Measurements from ENCODE around the gene SAMD4B.
A peak's percentile ranks its signal among the peaks of the same experiment; 100 is the strongest.

The SAMD4B gene

DNA sequence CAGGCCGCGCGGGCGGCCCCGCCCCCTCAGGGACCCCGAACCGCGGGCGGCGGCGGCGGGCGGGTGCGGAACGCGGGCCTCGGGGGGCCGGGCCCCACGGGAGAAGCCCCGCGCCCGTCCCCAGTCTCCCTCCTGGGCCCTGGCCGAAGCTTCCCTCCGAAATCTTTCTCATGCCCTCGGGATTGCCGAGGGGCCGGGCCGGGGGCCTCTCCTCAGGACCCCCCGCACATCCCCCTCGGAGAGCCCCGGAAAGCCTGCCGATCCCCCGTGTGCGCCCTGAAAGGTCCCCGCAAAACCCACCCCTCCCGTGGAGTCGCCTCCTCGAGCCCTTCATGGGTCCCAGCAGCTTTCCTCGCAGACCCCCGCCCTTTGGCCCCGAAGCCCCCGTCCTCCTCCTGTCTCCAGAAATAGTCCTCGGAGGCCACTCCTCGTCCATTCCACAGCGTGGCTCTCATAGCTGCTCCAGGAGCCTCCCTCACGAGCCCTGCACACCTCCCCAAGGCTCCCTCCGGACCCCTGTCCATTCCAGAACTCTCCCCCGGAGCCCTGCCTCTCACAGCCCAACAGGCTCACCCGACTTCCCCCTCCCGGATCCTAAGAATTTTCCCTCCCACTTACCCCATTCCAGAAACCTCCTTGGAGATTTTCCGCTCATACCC is 555 bp downstream of the SAMD4B start:
- no peak for DNase-seq (ENCODE audit: low read depth)
- TF ChIP-seq, protein P1, sequence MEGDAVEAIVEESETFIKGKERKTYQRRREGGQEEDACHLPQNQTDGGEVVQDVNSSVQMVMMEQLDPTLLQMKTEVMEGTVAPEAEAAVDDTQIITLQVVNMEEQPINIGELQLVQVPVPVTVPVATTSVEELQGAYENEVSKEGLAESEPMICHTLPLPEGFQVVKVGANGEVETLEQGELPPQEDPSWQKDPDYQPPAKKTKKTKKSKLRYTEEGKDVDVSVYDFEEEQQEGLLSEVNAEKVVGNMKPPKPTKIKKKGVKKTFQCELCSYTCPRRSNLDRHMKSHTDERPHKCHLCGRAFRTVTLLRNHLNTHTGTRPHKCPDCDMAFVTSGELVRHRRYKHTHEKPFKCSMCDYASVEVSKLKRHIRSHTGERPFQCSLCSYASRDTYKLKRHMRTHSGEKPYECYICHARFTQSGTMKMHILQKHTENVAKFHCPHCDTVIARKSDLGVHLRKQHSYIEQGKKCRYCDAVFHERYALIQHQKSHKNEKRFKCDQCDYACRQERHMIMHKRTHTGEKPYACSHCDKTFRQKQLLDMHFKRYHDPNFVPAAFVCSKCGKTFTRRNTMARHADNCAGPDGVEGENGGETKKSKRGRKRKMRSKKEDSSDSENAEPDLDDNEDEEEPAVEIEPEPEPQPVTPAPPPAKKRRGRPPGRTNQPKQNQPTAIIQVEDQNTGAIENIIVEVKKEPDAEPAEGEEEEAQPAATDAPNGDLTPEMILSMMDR (conservative IDR thresholded peaks at IDR 0.05; ENCODE audit: control insufficient read depth, insufficient read depth, low read depth, low read length) = no peak
- peak overlapping the region; percentile 76 for H3K4me3 ChIP-seq (ENCODE audit: control insufficient read depth, low read depth, low read length)

DNA sequence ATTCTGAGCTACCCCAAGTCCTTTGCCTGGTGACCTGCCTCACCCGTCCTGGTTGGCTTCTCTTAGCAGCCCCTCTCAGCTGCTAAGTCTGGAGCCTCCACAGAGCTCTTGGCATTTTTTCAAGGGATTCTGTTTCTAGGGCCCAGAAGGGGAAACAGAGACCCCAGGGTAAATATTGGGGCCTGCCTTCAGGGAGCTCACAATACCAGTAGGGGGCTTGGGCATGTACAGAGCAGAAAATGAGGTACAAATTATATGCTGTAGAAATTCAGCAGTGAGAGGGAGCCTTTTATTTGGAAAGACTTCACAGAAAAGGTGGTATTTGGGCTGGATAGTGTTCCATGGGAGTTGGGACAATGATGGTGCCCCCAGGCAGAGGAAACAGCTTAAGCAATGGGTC is 3.7 kb downstream of the SAMD4B start:
- no peak for DNase-seq (ENCODE audit: low read depth)
- no peak overlapping the region for H3K4me3 ChIP-seq (ENCODE audit: control insufficient read depth, low read depth, low read length)
- TF ChIP-seq, protein P1 (conservative IDR thresholded peaks at IDR 0.05; ENCODE audit: control insufficient read depth, insufficient read depth, low read depth, low read length) = peak; percentile 5

DNA sequence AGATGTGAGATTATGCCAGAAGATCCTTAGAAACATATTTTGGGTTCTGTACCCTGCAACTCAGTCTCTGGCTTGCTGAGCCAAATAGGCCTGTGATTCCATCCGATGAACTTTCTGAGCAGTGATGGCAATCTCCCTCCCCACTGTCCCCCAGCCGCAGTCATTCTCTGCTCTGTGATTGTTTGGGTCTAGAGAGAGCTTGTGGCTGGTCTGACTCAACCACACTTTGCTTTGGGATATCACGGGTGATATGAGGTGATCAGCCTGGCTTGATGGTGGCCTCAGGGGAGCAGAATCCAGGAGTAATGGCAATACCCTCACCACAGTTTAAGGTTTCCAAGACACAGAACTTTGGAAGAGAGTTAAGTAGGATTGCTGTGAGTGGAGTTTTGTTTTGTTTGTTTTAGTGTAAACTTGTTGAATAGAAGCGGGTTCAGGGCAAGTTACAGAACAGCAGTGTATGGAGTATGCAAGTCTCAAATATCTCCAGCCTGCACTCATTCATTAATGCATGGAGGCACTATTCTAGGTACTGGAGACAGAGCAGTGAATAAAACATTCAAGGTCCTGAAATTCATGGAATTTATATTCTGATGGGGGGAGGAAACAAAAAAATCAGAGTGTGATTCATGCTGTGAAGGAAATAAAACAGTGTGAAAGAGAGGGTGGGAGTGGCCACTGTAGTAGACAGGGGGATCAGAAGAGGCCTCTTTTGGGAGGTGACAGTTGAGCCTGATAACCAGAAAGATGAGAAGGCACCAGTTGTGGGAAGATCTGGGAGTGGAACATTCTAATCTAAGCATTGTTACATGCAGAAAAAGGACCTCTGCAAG is 5.3 kb downstream of the SAMD4B start:
- TF ChIP-seq, protein P1 (conservative IDR thresholded peaks at IDR 0.05; ENCODE audit: control insufficient read depth, insufficient read depth, low read depth, low read length) = no peak
- DNase-seq (ENCODE audit: low read depth) = peak; percentile 48
- no peak overlapping the region for H3K4me3 ChIP-seq (ENCODE audit: control insufficient read depth, low read depth, low read length)

DNA sequence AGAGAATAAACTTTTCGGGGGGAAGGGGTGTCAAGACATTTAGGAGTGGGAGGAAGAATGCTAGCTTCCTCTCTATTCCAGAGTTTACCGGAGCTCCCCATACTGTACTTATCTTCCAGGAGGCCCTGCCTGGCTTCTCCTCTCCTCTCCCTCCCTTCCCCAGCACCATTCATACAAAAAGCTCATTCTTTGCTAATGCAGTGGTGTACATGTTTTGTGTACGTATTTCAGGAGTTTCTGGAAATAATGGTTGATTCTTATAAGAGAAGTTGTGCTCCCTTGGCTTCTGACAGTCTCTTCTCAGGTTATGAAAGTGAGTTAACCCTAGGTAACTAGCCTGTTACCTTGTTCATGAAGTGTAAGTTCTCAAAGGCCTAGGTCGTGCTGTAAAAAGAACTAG is 7.1 kb downstream of the SAMD4B start:
- H3K4me3 ChIP-seq (ENCODE audit: control insufficient read depth, low read depth, low read length) = no peak overlapping the region
- TF ChIP-seq, protein P1 (conservative IDR thresholded peaks at IDR 0.05; ENCODE audit: control insufficient read depth, insufficient read depth, low read depth, low read length) = no peak
- no peak for DNase-seq (ENCODE audit: low read depth)

DNA sequence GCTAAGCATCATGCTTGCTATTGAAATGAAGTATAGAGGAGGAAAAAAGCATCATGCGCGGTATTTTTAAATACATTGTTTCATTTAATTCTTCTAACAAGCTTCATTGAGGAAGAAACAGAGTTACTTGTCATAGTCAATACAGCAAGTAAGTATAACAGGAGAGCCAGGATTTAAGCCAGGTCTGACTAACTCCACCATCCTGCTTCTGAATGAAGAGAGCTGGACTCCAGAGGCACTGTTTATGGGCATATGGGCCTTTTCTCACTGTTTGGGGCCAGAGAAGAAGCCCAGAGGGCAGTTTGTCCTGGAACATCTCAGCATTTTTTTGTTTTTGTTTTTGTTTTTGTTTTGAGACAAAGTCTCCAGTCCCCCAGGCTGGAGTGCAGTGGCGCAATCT is 7.9 kb downstream of the SAMD4B start:
- TF ChIP-seq, protein P1 (conservative IDR thresholded peaks at IDR 0.05; ENCODE audit: control insufficient read depth, insufficient read depth, low read depth, low read length) = no peak
- no peak overlapping the region for H3K4me3 ChIP-seq (ENCODE audit: control insufficient read depth, low read depth, low read length)
- no peak for DNase-seq (ENCODE audit: low read depth)

DNA sequence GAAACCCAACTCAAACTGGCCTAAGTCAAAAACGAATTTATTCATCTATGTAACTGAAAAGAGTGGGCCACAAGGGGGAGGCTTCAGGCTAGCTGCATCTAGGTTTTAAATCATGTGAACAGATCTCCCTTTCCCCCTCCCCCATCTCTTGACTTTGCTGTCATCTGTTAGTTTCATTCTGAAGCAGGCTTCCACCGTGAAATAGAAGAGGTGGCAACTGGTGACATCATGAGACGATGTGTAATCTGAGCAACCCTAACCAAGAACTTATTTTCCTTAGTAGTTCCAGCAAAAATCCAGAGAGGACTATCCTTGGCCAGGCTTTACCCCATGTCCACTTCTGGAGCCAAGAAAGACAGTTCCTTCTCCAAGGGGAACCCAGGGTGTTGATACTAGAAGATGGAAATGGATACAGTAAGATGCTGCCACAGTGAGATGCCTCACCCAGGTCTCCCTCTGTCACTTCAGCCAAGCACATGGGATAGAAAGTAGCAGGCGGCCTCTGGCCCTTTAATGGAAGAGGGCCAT is 9.4 kb downstream of the SAMD4B start:
- H3K4me3 ChIP-seq (ENCODE audit: control insufficient read depth, low read depth, low read length) = no peak overlapping the region
- TF ChIP-seq, protein P1 (conservative IDR thresholded peaks at IDR 0.05; ENCODE audit: control insufficient read depth, insufficient read depth, low read depth, low read length) = peak; percentile 25
- DNase-seq (ENCODE audit: low read depth) = peak; percentile 73
